HG02588 (cell line): ENCODE data around the gene HGD.

Source experiments
- ATAC-seq: cut with Tn5 transposase; IDR thresholded peaks from one replicate; pipeline ENCODE4 v1.9.1; 2021; ENCODE audit warnings: mild to moderate bottlenecking, moderate library complexity; ENCODE audit not compliant: unreplicated experiment

Gene HGD

DNA sequence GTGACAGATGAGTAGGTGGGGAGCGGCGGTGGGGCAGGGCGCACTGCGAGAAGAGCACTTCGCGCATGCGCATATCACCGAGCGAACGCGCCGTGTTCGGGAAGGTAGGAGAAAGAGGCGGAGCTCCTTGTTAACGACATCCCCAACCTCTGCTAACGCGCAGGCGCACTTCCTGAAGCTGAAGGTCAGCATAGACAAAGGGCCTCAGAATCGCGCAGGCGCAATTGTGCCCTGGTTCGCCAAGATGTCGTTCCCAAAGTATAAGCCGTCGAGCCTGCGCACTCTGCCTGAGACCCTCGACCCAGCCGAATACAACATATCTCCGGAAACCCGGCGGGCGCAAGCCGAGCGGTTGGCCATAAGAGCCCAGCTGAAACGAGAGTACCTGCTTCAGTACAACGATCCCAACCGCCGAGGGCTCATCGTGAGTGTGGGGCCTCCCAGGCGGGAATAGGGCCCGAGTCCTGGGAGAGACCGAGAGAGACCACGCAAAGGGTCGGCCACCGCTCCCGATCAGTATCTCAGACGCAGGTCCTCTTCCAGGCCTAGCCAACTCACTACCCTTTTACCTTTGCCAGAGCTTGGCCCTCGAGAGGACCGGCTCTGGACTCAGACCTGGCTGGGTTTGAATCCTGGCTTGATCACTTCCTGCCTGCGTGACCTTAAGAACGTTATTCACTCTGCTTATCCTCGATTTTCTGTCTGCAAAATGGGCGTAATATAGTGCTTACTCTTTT lies 85.8 kb downstream of the HGD start, which contains the start of gene NDUFB4:
NDUFB4 (plus strand) TSS at position 221 of the 737 bp plus-strand sequence; CDS start at position 245, 24 bp downstream.
- ATAC-seq, result peak; percentile 93

DNA sequence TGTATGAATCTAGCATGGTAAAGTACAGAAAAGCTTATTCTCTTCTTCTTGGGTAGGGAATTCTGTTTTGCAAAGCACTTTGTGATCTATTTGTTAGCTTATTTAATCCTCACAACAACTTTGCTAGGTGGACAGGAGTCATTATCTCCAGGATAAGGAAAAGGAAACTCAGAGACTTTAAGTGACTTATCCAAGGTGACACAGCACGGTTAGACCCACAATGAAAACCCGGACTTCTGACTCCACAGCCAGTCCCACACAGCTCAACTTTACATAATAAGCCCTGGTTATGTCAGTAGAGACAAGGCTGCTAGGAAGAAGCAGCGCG lies 86.3 kb downstream of the HGD start:
- no peak for ATAC-seq

DNA sequence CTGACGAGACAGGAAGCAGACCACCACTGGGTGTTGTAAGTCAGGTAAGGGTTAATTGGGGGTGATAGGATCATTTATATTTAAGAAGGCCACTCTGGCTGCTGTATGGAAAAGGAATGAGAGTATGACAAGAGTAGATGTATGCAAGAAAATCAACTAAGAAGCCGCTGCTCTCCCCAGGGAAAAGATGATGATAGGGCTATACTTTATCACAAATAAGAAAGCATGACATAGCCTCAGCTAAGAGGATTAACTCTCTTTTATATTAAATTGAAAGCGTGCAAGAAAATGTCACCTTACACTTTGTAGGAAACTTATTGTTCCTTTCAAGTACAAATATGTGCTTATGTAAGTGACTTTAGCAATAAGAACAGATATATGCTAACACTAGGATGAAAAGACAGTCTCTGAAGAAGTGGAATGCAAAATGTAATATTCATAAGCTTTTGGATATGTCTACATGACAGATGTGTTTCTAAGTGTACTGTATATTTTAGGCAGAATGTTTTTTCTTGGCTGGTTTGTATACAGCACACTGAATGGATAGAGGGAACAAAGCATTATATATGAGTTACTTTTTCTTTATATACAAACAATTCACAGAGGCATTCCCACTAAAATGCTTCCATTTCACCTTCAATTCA lies 94.6 kb downstream of the HGD start:
- ATAC-seq, result no peak
